CMK (cell line): Measurements from ENCODE around the gene MORC3.

Source experiments
- DNase-seq: peaks from one replicate; pipeline ENCODE4 v3.0.0-alpha.2; 2010; ENCODE audit warnings: low read depth

Gene MORC3

DNA sequence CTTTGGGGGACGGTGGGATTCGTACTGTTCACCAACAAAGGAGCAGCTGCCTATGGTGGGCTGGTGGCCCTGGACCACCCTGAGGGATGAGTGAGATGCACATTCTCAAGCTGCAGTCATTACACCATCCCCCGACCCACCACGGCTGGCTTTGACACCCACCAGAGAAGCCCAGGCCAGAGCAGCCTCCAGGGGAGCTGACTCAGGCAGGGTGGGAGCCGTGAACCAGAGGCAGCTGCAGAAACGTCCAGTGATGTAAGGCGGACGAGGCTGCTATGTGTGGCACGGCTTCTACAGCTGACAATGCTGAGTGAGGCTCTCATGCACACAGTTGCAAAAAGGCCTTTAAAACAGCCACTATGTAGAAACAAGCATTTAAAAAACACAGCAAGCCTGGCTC, 105.3 kb downstream of the MORC3 start:
- no peak for DNase-seq
